ENCODE results near the gene PLCXD3.

GRCh38 chr5:41325074-41325473, 185.3 kb downstream of the PLCXD3 start:
- no peak for TF ChIP-seq CTCF (IDR thresholded peaks at IDR 0.05)
- no peak for TF ChIP-seq POLR2AphosphoS5 (IDR thresholded peaks at IDR 0.05)
- no peak for TF ChIP-seq POLR2A (IDR thresholded peaks at IDR 0.05)

Data from prostate gland (tissue), 2 donors.